A549 (cell line): ENCODE measurements around the gene RAD51B. TPM values are rescaled to one million over a fixed set of nuclear protein-coding genes. Genes with fewer than 3 reads are reported as not detected.

Experiments used
- ATAC-seq, 2 experiments: fragments of 200-7000 bp in 1 of 2; fragments of >200 bp in 1 of 2; cut with Nextera tagmentation in 1 of 2; cut with Tn5 transposase in 1 of 2; 3 replicates each; pipeline versions ENCODE4 v1.8.0 to v1.9.1; 2018 to 2020; ENCODE audit warnings: mild to moderate bottlenecking in 1 of 2, moderate library complexity in 1 of 2
- CTCF ChIA-PET: fragments of 300-600 bp; sonication (Branson Sonifier 250); formaldehyde crosslinking; extraction: SDS; loops from one replicate; lab custom pipeline; 2021; ENCODE audit warnings: antibody characterized with exemption, inconsistent platforms; lab: Yijun Ruan, JAX
- POLR2A ChIA-PET: fragments of 350-600 bp; formaldehyde crosslinking; extraction: SDS; loops from one replicate; lab custom pipeline; 2021; ENCODE audit warnings: antibody characterized with exemption, inconsistent platforms; lab: Yijun Ruan, JAX
- DNase-seq, 2 experiments: peaks; one replicate each; pipeline versions ENCODE4 v3.0.0 to v3.0.0-alpha.2; 2011 to 2016; ENCODE audit warnings: low read depth in 1 of 2, low spot score in 1 of 2
- FAIRE-seq: peaks from 2 replicates; lab custom pipeline; 2011; peaks lifted over from hg19 to GRCh38; lab: Jason Lieb, UNC
- H3K27ac ChIP-seq, 2 experiments: fragments of >200 bp; sonication (Bioruptor Twin); formaldehyde crosslinking; 3 replicates each; pipeline ENCODE4 v1.5.1; 2016 to 2017
- H3K4me1 ChIP-seq: fragments of >200 bp; sonication (Bioruptor Twin); formaldehyde crosslinking; 3 replicates; pipeline ENCODE4 v1.6.1; 2016
- H3K4me2 ChIP-seq: fragments of >200 bp; sonication (Bioruptor Twin); formaldehyde crosslinking; 3 replicates; pipeline ENCODE4 v1.6.1; 2016
- H3K4me3 ChIP-seq: fragments of >200 bp; sonication (Bioruptor Twin); formaldehyde crosslinking; 3 replicates; pipeline ENCODE4 v1.5.1; 2016
- H3K9me3 ChIP-seq: fragments of >200 bp; sonication (Bioruptor Twin); formaldehyde crosslinking; 3 replicates; pipeline ENCODE4 v1.6.1; 2016
- BHLHE40 ChIP-seq: IDR thresholded peaks from 2 replicates; pipeline ENCODE4 v1.6.1; 2012; ENCODE audit warnings: low read depth, low read length, inconsistent platforms
- CBX2 ChIP-seq: fragments of 200-600 bp; sonication (generic); IDR thresholded peaks from 2 replicates; pipeline ENCODE4 v1.6.1; 2016; ENCODE audit warnings: low read depth, mild to moderate bottlenecking, borderline replicate concordance
- CEBPB ChIP-seq, 2 experiments: fragments of >200 bp in 1 of 2; sonication (Bioruptor Twin) in 1 of 2; formaldehyde crosslinking in 1 of 2; IDR thresholded peaks; 2 replicates each; pipeline ENCODE4 v1.6.1; 2012 to 2016
- CHD4 ChIP-seq: fragments of 200-600 bp; sonication (generic); IDR thresholded peaks from 2 replicates; pipeline ENCODE4 v1.6.1; 2016; ENCODE audit warnings: antibody characterized with exemption, mild to moderate bottlenecking, borderline replicate concordance
- EHF ChIP-seq: fragments of 250-450 bp; sonication (Bioruptor Pico); IDR thresholded peaks from 2 replicates; pipeline ENCODE4 v1.5.0; 2020; ENCODE audit warnings: mild to moderate bottlenecking
- EHMT2 ChIP-seq: fragments of 200-600 bp; sonication (generic); IDR thresholded peaks from 2 replicates; pipeline ENCODE4 v1.6.1; 2016; ENCODE audit warnings: antibody characterized with exemption, low read depth, mild to moderate bottlenecking, moderate library complexity
- EP300 ChIP-seq, 2 experiments: fragments of >200 bp; sonication (Bioruptor Twin); formaldehyde crosslinking; IDR thresholded peaks; 2 replicates in 1 of 2; 3 replicates in 1 of 2; pipeline ENCODE4 v1.6.1; 2016 to 2017
- FOSL2 ChIP-seq, 2 experiments: fragments of 450-650 bp in 1 of 2; fragments of >200 bp in 1 of 2; sonication (Bioruptor Twin) in 1 of 2; formaldehyde crosslinking; IDR thresholded peaks; 2 replicates each; pipeline versions ENCODE4 v1.5.0 to v1.6.1; 2016 to 2020; ENCODE audit warnings: mild to moderate bottlenecking in 1 of 2, moderate library complexity in 1 of 2
- GATA3 ChIP-seq: IDR thresholded peaks from 2 replicates; pipeline ENCODE4 v1.6.1; 2012; ENCODE audit warnings: borderline replicate concordance
- HDAC2 ChIP-seq: fragments of 200-600 bp; sonication (generic); IDR thresholded peaks from 2 replicates; pipeline ENCODE4 v1.6.1; 2016
- HEYL ChIP-seq: fragments of 250-450 bp; sonication (Bioruptor Pico); IDR thresholded peaks from 2 replicates; pipeline ENCODE4 v1.8.0; 2021; ENCODE audit warnings: mild to moderate bottlenecking, moderate library complexity
- KDM1A ChIP-seq: fragments of 200-600 bp; sonication (generic); IDR thresholded peaks from 2 replicates; pipeline ENCODE4 v1.6.1; 2016; ENCODE audit warnings: low read depth, mild to moderate bottlenecking
- KDM5A ChIP-seq: fragments of 200-600 bp; sonication (generic); IDR thresholded peaks from 2 replicates; pipeline ENCODE4 v1.6.1; 2016; ENCODE audit warnings: antibody characterized with exemption, mild to moderate bottlenecking
- MAFK ChIP-seq: fragments of 450-650 bp; IDR thresholded peaks from 2 replicates; pipeline ENCODE4 v1.6.1; 2014; ENCODE audit not compliant: partially characterized antibody
- NR3C1 ChIP-seq: fragments of >200 bp; sonication (Bioruptor Twin); formaldehyde crosslinking; IDR thresholded peaks from 3 replicates; pipeline ENCODE4 v1.6.1; 2017
- PHF8 ChIP-seq: fragments of 200-600 bp; sonication (generic); IDR thresholded peaks from 2 replicates; pipeline ENCODE4 v1.6.1; 2016; ENCODE audit warnings: low read depth, mild to moderate bottlenecking, antibody characterized with exemption, moderate library complexity, borderline replicate concordance
- RAD21 ChIP-seq, 2 experiments: fragments of >200 bp in 1 of 2; sonication (Bioruptor Twin) in 1 of 2; formaldehyde crosslinking in 1 of 2; IDR thresholded peaks in 1 of 2; conservative IDR thresholded peaks in 1 of 2; 2 replicates in 1 of 2; 3 replicates in 1 of 2; pipeline ENCODE4 v1.6.1; 2012 to 2018; ENCODE audit warnings: inconsistent platforms in 1 of 2
- RARB ChIP-seq: fragments of 250-450 bp; sonication (Bioruptor Pico); IDR thresholded peaks from 2 replicates; pipeline ENCODE4 v1.8.0; 2021; ENCODE audit warnings: mild to moderate bottlenecking, moderate library complexity
- RNF2 ChIP-seq: fragments of 200-600 bp; sonication (generic); IDR thresholded peaks from 2 replicates; pipeline ENCODE4 v1.6.1; 2016; ENCODE audit warnings: low read depth, mild to moderate bottlenecking, antibody characterized with exemption, moderate library complexity, borderline replicate concordance
- SMC3 ChIP-seq: fragments of >200 bp; sonication (Bioruptor Twin); formaldehyde crosslinking; IDR thresholded peaks from 3 replicates; pipeline ENCODE4 v1.6.1; 2018; ENCODE audit warnings: inconsistent platforms
- TFCP2L1 ChIP-seq: fragments of 250-450 bp; sonication (Bioruptor Pico); IDR thresholded peaks from 2 replicates; pipeline ENCODE4 v1.5.0; 2021; ENCODE audit warnings: mild to moderate bottlenecking
- WGBS: methylation state at CpG from one replicate; pipeline ENCODE4 v1.1.6; 2017; ENCODE audit errors: missing lambda C conversion rate; 5-methylcytosine and 5-hydroxymethylcytosine counted together
- polyA plus RNA-seq, 4 experiments: library from polyadenylated mRNA; depleted of rRNA in 3 of 4; stranded (reverse); fragments of >200 nt; fragmentation: RNase III in 1 of 4; extraction: RNeasy Plus Mini Kit Qiagen cat#74134 plus additional on column Dnase treatment in 1 of 4; gene quantifications; 2 replicates in 3 of 4; 3 replicates in 1 of 4; pipeline ENCODE4 v1.2.3, GENCODE V29; 2011 to 2017
- TF ChIP-seq, protein P1 (sequence below): IDR thresholded peaks from 2 replicates; pipeline ENCODE4 v1.6.1; 2012
- TF ChIP-seq, protein P2 (sequence below): fragments of >200 bp; sonication (Bioruptor Twin); formaldehyde crosslinking; IDR thresholded peaks from 2 replicates; pipeline ENCODE4 v1.6.1; 2016
- TF ChIP-seq, protein P3 (sequence below): IDR thresholded peaks from 2 replicates; pipeline ENCODE4 v1.6.1; 2012
- TF ChIP-seq, protein P4 (sequence below): fragments of >200 bp; sonication (Bioruptor Twin); formaldehyde crosslinking; IDR thresholded peaks from 3 replicates; pipeline ENCODE4 v1.5.1; 2016
- TF ChIP-seq, protein P5 (sequence below): fragments of 150-350 bp; IDR thresholded peaks from 2 replicates; pipeline ENCODE4 v1.6.1; 2014; ENCODE audit warnings: low read depth, mild to moderate bottlenecking, low read length
- TF ChIP-seq, protein P6 (sequence below): fragments of 200-600 bp; sonication (generic); IDR thresholded peaks from 2 replicates; pipeline ENCODE4 v1.6.1; 2016; ENCODE audit warnings: antibody characterized with exemption, mild to moderate bottlenecking, moderate library complexity

RAD51B gene
- polyA plus RNA-seq, 2 of the 4 experiments (the other 2 are of a cell fraction) = 7.2 to 10.8 TPM

DNA sequence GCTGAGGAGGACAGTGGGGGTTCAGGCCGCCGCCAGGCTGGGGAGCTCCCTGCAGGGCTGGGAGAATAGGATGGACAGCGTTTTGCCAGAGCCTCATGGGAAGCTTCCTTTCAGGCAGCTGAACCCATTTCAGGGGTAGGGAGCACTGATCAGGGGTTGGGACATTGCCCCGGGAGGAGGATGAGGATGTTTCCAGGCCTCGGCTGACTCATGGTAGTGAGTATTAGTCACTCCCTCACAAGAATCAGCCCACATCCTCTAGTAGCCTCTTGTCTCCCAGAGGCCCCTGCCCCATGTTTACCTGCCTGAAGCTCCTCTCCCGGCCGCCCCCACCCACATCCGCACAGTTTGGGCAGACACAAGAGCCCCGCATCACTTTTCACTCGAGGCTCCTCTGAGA, 883.5 kb downstream of the RAD51B start (continued):
- TF ChIP-seq HEYL (CRISPR knock-in tag) = no peak
- TF ChIP-seq, protein P1, sequence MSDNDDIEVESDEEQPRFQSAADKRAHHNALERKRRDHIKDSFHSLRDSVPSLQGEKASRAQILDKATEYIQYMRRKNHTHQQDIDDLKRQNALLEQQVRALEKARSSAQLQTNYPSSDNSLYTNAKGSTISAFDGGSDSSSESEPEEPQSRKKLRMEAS = 0 out of 2 replicates have a peak, but pooled peaks have one; percentile 43
- peak; percentile 68; the same call in 1 of the 2 replicates for TF ChIP-seq FOSL2 (IDR thresholded peaks at IDR 0.05)
- peak; percentile 82 for TF ChIP-seq FOSL2 (CRISPR knock-in tag; IDR thresholded peaks at IDR 0.05)
- TF ChIP-seq BHLHE40 = no peak
- TF ChIP-seq, protein P2, sequence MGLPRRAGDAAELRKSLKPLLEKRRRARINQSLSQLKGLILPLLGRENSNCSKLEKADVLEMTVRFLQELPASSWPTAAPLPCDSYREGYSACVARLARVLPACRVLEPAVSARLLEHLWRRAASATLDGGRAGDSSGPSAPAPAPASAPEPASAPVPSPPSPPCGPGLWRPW = no peak
- no peak for TF ChIP-seq EP300 (IDR thresholded peaks at IDR 0.05)
- no peak for TF ChIP-seq KDM1A
- 0 out of 3 replicates have a peak, but pooled peaks have one; percentile 18 for TF ChIP-seq SMC3
- no peak for TF ChIP-seq PHF8
- TF ChIP-seq, protein P3, sequence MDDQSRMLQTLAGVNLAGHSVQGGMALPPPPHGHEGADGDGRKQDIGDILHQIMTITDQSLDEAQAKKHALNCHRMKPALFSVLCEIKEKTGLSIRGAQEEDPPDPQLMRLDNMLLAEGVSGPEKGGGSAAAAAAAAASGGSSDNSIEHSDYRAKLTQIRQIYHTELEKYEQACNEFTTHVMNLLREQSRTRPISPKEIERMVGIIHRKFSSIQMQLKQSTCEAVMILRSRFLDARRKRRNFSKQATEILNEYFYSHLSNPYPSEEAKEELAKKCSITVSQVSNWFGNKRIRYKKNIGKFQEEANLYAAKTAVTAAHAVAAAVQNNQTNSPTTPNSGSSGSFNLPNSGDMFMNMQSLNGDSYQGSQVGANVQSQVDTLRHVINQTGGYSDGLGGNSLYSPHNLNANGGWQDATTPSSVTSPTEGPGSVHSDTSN = no peak
- no peak for TF ChIP-seq RNF2
- TF ChIP-seq, protein P4, sequence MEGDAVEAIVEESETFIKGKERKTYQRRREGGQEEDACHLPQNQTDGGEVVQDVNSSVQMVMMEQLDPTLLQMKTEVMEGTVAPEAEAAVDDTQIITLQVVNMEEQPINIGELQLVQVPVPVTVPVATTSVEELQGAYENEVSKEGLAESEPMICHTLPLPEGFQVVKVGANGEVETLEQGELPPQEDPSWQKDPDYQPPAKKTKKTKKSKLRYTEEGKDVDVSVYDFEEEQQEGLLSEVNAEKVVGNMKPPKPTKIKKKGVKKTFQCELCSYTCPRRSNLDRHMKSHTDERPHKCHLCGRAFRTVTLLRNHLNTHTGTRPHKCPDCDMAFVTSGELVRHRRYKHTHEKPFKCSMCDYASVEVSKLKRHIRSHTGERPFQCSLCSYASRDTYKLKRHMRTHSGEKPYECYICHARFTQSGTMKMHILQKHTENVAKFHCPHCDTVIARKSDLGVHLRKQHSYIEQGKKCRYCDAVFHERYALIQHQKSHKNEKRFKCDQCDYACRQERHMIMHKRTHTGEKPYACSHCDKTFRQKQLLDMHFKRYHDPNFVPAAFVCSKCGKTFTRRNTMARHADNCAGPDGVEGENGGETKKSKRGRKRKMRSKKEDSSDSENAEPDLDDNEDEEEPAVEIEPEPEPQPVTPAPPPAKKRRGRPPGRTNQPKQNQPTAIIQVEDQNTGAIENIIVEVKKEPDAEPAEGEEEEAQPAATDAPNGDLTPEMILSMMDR = no peak
- no peak for TF ChIP-seq RARB (CRISPR knock-in tag)
- TF ChIP-seq CHD4 = no peak
- TF ChIP-seq GATA3 = no peak
- no peak for TF ChIP-seq CBX2
- TF ChIP-seq, protein P5, sequence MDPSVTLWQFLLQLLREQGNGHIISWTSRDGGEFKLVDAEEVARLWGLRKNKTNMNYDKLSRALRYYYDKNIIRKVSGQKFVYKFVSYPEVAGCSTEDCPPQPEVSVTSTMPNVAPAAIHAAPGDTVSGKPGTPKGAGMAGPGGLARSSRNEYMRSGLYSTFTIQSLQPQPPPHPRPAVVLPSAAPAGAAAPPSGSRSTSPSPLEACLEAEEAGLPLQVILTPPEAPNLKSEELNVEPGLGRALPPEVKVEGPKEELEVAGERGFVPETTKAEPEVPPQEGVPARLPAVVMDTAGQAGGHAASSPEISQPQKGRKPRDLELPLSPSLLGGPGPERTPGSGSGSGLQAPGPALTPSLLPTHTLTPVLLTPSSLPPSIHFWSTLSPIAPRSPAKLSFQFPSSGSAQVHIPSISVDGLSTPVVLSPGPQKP = no peak

DNA sequence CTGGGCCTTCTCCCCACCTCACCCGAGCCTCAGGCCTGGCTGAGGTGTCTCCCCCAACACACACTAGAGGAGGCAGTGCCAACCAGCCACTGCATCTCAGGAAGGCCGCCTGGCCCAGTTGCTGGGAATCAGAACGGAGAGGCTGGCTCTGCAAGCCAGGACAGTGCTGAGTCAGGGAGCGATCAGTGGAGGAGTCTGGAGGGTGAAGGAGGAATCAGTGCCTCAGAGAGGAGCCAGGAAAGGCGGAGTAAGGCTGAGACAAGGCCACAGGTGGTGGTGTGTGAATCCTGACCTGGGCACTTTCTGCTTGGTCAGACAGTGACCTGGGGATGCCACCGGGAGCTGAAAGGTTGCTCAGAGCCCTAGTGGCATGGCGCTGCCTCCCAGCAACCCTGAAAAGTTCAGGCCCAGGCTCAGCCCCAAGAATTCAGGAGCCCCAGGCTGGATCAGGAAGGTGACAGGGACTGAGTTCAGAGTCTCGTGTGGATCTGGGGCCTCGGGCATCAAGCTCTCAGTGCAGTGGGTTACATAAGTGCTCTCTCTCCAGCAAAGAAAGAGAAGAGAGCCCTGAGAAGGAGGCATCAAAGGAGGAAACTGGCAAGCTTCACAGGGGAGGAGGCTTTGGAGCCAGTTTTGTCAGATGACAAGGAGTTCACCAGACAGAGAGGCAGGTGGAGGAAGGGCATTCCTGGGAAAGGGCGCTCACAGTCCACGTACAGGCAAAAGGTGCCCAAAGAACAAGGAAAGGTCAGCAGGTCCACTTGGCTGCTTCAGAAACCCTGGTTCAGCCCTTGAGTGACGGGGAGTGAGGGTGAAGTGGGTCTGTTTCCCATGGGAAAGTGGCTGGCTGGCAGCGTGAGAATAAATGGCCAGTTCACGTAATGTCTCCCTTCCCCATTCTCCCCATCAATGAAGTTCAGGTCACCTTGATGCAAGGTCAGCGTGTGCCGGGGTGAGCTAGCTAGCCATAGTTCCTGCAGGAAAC, 885.4 kb downstream of the RAD51B start:
- Histone ChIP-seq H3K9me3 (peaks cover 10% of the 10 kb centered on the region; the same call in 1 of the 3 replicates), H3K4me3 (no peak overlapping the region), H3K27ac (peak overlapping the region; percentile 77 to 91), H3K4me2 (no peak overlapping the region), H3K4me1 (peaks cover 25% of the 10 kb centered on the region)
- CTCF ChIA-PET = interaction anchor here (0.6 to 1.4 kb wide), 5 partner anchors 11 to 256 kb away, joined by 3 read pairs; no protein-coding TSS in a partner anchor
- no peak for DNase-seq
- no peak for FAIRE-seq
- 89% methylated on average over 16 of the region's 16 CpGs for WGBS
- POLR2A ChIA-PET = no interaction called here
- ATAC-seq = peak; percentile 12 to 47; a peak in 3 of 6 replicates
- TF ChIP-seq RAD21 (conservative IDR thresholded peaks at IDR 0.05 in 1 of 2, IDR thresholded peaks at IDR 0.05 in 1 of 2) = no peak
- no peak for TF ChIP-seq TFCP2L1
- TF ChIP-seq KDM1A = no peak
- TF ChIP-seq CEBPB (IDR thresholded peaks at IDR 0.05) = no peak
- TF ChIP-seq MAFK = no peak
- TF ChIP-seq, protein P6, sequence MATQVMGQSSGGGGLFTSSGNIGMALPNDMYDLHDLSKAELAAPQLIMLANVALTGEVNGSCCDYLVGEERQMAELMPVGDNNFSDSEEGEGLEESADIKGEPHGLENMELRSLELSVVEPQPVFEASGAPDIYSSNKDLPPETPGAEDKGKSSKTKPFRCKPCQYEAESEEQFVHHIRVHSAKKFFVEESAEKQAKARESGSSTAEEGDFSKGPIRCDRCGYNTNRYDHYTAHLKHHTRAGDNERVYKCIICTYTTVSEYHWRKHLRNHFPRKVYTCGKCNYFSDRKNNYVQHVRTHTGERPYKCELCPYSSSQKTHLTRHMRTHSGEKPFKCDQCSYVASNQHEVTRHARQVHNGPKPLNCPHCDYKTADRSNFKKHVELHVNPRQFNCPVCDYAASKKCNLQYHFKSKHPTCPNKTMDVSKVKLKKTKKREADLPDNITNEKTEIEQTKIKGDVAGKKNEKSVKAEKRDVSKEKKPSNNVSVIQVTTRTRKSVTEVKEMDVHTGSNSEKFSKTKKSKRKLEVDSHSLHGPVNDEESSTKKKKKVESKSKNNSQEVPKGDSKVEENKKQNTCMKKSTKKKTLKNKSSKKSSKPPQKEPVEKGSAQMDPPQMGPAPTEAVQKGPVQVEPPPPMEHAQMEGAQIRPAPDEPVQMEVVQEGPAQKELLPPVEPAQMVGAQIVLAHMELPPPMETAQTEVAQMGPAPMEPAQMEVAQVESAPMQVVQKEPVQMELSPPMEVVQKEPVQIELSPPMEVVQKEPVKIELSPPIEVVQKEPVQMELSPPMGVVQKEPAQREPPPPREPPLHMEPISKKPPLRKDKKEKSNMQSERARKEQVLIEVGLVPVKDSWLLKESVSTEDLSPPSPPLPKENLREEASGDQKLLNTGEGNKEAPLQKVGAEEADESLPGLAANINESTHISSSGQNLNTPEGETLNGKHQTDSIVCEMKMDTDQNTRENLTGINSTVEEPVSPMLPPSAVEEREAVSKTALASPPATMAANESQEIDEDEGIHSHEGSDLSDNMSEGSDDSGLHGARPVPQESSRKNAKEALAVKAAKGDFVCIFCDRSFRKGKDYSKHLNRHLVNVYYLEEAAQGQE = no peak
- TF ChIP-seq PHF8 = no peak
- TF ChIP-seq, protein P5 = no peak
- TF ChIP-seq NR3C1 = no peak
- no peak for TF ChIP-seq HDAC2
- no peak for TF ChIP-seq KDM5A
- TF ChIP-seq EHF = no peak
- no peak for TF ChIP-seq EHMT2
